Stimulated activated naive CD8-positive, alpha-beta T cell treated with anti-CD3 and anti-CD28 coated beads, Interleukin-15, Interleukin-2, amounts not matched to agents 100 ng/mL and 50 ng/mL, for 24 hours (primary cell): ENCODE measurements around the gene HTR3E.
A peak's percentile ranks its signal among the peaks of the same experiment; 100 is the strongest.

Experiments used
- H3K27ac Mint-ChIP-seq: one replicate; pipeline ENCODE4 v1.8.0; 2021; ENCODE audit warnings: mild to moderate bottlenecking, mixed read lengths
- H3K27me3 Mint-ChIP-seq: one replicate; pipeline ENCODE4 v1.8.0; 2021; ENCODE audit warnings: mixed read lengths
- H3K36me3 Mint-ChIP-seq: one replicate; pipeline ENCODE4 v1.8.0; 2021; ENCODE audit warnings: low read depth, mixed read lengths
- H3K4me1 Mint-ChIP-seq: one replicate; pipeline ENCODE4 v1.8.0; 2021; ENCODE audit warnings: low read depth, mixed read lengths
- H3K4me3 Mint-ChIP-seq: one replicate; pipeline ENCODE4 v1.8.0; 2021; ENCODE audit warnings: mild to moderate bottlenecking, mixed read lengths
- H3K9me3 Mint-ChIP-seq: one replicate; pipeline ENCODE4 v1.8.0; 2021; ENCODE audit warnings: mixed read lengths

The HTR3E gene

GRCh38 chr3:184155644-184156521 lies 59.0 kb downstream of the HTR3E start:
- no peaks in the 10 kb centered on the region for H3K27me3 Mint-ChIP-seq
- H3K36me3 Mint-ChIP-seq: peaks cover 5% of the 10 kb centered on the region
- peaks cover 32% of the 10 kb centered on the region for H3K4me1 Mint-ChIP-seq
- no peaks in the 10 kb centered on the region for H3K9me3 Mint-ChIP-seq
- peak overlapping the region; percentile 52 for H3K27ac Mint-ChIP-seq
- H3K4me3 Mint-ChIP-seq: peak overlapping the region; percentile 95

- Mint-ChIP-seq H3K4me1 (peaks cover 32% of the 10 kb centered on the region), H3K36me3 (peaks cover 5% of the 10 kb centered on the region), H3K4me3 (peak overlapping the region; percentile 95), H3K9me3 (no peaks in the 10 kb centered on the region), H3K27ac (peak overlapping the region; percentile 52), H3K27me3 (no peaks in the 10 kb centered on the region)
Observed at GRCh38 chr3:184156522-184156955, 59.7 kb downstream of the HTR3E start.
